Uterus (tissue), 4 donors: ENCODE measurements around the gene KSR2. TPM values are rescaled to one million over a fixed set of nuclear protein-coding genes. Genes with fewer than 3 reads are reported as not detected.

Experiments used
- DNase-seq, 2 donors: peaks; one replicate each; pipeline ENCODE4 v3.0.0-alpha.2; 2019 to 2020
- H3K27ac ChIP-seq, 2 donors: fragments of 200-600 bp; sonication (generic); 1 replicate in 1 of 2; 2 replicates in 1 of 2; pipeline ENCODE4 v1.5.1; 2016 to 2018
- H3K27me3 ChIP-seq, 2 donors: fragments of 200-600 bp; sonication (generic); one replicate each; pipeline ENCODE4 v1.5.1; 2018 to 2019; ENCODE audit warnings: control low read depth in 1 of 2
- H3K36me3 ChIP-seq, 2 donors: fragments of 200-600 bp; sonication (generic); one replicate each; pipeline ENCODE4 v1.5.1; 2019; ENCODE audit warnings: control low read depth in 1 of 2
- H3K4me1 ChIP-seq, 2 donors: fragments of 200-600 bp; sonication (generic); one replicate each; pipeline ENCODE4 v1.5.1; 2018 to 2019; ENCODE audit warnings: control low read depth in 1 of 2
- H3K4me3 ChIP-seq, 2 donors: fragments of 200-600 bp; sonication (generic); 1 replicate in 1 of 2; 2 replicates in 1 of 2; pipeline ENCODE4 v1.5.1; 2018 to 2019; ENCODE audit warnings: mild to moderate bottlenecking in 1 of 2
- H3K9me3 ChIP-seq, 2 donors: fragments of 200-600 bp; sonication (generic); one replicate each; pipeline ENCODE4 v1.5.1; 2019; ENCODE audit warnings: control low read depth in 1 of 2
- POLR2A ChIP-seq, 2 donors: fragments of 450-650 bp; IDR thresholded peaks; one replicate each; pipeline ENCODE4 v1.6.1; 2016; ENCODE audit warnings: antibody characterized with exemption in 2 of 2, mild to moderate bottlenecking in 1 of 2, moderate library complexity in 1 of 2
- intact Hi-C: fragments of 100-400 bp; cut with DNase I; formaldehyde crosslinking; loops from one replicate; pipeline ENCODE4 v1.15.1; 2023; ENCODE audit warnings: low total_unique reads
- total RNA-seq, 4 donors: library from RNA; depleted of rRNA in 3 of 4; stranded (reverse); fragments of >200 nt in 3 of 4; gene quantifications; one replicate each; pipeline versions ENCODE4 v1.1.0 to v1.2.4, GENCODE V29; 2014 to 2023
- TF ChIP-seq, protein P1 (sequence below), 4 experiments: fragments of 200-600 bp in 2 of 4; fragments of 450-650 bp in 2 of 4; sonication (generic) in 2 of 4; IDR thresholded peaks; one replicate each; pipeline ENCODE4 v1.5.1; 2016 to 2019; ENCODE audit warnings: antibody characterized with exemption in 4 of 4, mild to moderate bottlenecking in 2 of 4, moderate library complexity in 1 of 4
- donor health status: DM: yes; HTN: yes; CAD: no.

The KSR2 gene
- total RNA-seq, 4 donors from 2014 or later: 0.03 to 0.28 TPM; not detected in 2

DNA sequence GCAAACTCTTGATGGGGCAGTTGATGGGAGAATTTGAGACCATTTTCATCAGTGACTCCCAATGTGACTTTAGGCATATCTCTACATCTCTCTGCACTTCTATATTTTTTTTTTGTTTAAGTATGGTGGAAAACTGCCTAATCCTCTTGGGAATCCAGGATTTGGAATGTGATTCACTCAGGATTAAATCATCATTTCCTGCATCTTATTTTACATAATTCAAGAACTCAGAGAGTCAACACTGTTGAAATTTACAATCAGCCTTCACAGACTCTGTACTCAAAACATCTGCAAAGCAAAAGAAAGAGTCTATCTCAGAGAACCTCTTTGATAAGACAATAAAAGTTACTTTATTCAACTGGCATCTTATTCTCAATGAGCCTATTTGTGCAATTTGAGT lies 346.7 kb downstream of the KSR2 start:
- Histone ChIP-seq H3K36me3 (no peaks in the 10 kb centered on the region), H3K9me3 (no peaks in the 10 kb centered on the region), H3K27me3 (no peaks in the 10 kb centered on the region), H3K27ac (no peak overlapping the region), H3K4me3 (no peak overlapping the region), H3K4me1 (no peaks in the 10 kb centered on the region)
- no peak for DNase-seq
- no peak for TF ChIP-seq POLR2A (IDR thresholded peaks at IDR 0.05)
- TF ChIP-seq, protein P1, sequence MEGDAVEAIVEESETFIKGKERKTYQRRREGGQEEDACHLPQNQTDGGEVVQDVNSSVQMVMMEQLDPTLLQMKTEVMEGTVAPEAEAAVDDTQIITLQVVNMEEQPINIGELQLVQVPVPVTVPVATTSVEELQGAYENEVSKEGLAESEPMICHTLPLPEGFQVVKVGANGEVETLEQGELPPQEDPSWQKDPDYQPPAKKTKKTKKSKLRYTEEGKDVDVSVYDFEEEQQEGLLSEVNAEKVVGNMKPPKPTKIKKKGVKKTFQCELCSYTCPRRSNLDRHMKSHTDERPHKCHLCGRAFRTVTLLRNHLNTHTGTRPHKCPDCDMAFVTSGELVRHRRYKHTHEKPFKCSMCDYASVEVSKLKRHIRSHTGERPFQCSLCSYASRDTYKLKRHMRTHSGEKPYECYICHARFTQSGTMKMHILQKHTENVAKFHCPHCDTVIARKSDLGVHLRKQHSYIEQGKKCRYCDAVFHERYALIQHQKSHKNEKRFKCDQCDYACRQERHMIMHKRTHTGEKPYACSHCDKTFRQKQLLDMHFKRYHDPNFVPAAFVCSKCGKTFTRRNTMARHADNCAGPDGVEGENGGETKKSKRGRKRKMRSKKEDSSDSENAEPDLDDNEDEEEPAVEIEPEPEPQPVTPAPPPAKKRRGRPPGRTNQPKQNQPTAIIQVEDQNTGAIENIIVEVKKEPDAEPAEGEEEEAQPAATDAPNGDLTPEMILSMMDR (IDR thresholded peaks at IDR 0.05): no peak
- intact Hi-C loops: no loop called here

DNA sequence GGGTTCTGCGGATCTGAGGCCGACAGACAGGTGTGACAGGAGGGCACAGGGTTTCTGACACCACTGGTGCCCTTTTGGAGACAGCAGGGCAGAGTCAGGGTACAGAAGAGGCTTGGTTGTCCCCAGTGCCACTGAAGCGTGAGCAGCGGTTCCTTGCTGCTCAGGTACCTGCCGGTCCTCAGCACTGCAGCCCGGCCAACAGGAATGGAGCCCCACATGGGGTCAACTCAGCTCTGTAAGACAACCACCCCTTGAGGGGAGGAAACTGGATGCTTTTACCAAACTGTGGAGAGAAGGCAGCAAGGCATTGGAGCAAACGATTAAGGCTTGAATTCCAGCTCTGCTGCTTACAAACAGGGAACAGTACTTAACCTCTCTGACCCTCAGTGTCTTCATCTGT lies 361.0 kb downstream of the KSR2 start:
- no peaks in the 10 kb centered on the region for H3K36me3 ChIP-seq
- no peak for DNase-seq

DNA sequence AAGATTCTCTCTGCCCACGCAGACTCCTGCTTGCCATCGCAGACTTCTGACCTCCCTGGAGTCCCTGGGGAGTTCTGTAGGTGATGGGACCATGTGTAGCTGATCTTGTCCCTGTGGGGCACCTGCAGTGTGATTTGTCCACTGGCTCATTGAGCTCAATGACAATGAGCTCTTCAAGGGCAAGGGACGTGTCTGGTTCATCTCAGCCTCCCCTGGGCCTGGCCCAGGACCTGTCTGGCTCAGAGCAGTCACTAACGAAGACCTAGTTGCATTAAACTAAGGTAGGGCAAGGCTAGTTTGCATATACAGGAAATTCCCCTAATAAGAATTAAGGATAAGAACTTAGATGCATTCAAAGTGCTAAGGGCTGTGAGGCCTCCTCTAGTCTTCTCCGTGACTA lies 361.8 kb downstream of the KSR2 start:
- no peaks in the 10 kb centered on the region for H3K9me3 ChIP-seq
- TF ChIP-seq, protein P1 (IDR thresholded peaks at IDR 0.05): no peak
- no peak for TF ChIP-seq POLR2A (IDR thresholded peaks at IDR 0.05)
- H3K36me3 ChIP-seq: no peaks in the 10 kb centered on the region
- intact Hi-C loops: no loop called here
- no peaks in the 10 kb centered on the region for H3K4me1 ChIP-seq
- H3K27me3 ChIP-seq: no peaks in the 10 kb centered on the region
- H3K27ac ChIP-seq: no peak overlapping the region
- DNase-seq: no peak
- H3K4me3 ChIP-seq: no peak overlapping the region

More for the DNA sequence above, 361.0 kb downstream of the KSR2 start:
- intact Hi-C loops: no loop called here
- Histone ChIP-seq H3K27me3 (no peaks in the 10 kb centered on the region), H3K9me3 (no peaks in the 10 kb centered on the region), H3K27ac (no peak overlapping the region), H3K4me3 (no peak overlapping the region), H3K4me1 (no peaks in the 10 kb centered on the region)
- TF ChIP-seq, protein P1 (IDR thresholded peaks at IDR 0.05): no peak
- TF ChIP-seq POLR2A (IDR thresholded peaks at IDR 0.05): no peak

DNA sequence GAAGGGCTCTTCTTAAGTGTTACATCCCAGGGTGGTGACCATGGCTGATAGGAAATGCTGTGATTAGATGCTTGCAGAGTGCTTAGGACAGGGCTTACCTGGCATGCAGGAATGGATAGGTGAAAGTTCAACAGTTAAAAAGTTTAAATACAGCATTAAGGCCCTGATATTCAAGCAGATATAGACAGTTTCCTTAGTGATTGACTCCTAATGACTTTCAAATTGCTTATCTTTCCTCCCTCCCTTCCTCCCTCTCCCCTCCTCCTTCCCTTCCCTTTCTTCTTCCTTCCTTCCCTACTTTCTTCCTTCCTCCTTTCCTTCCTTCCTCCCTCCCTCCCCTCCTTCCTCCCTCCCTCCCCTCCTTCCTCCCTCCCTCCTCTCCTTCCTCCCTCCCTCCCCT lies 362.8 kb downstream of the KSR2 start:
- Histone ChIP-seq H3K4me1 (no peaks in the 10 kb centered on the region), H3K27me3 (no peaks in the 10 kb centered on the region), H3K36me3 (no peaks in the 10 kb centered on the region), H3K9me3 (no peaks in the 10 kb centered on the region), H3K27ac (no peak overlapping the region), H3K4me3 (no peak overlapping the region)
- TF ChIP-seq, protein P1 (IDR thresholded peaks at IDR 0.05): no peak
- no peak for TF ChIP-seq POLR2A (IDR thresholded peaks at IDR 0.05)
- no peak for DNase-seq
- intact Hi-C loops: no loop called here

DNA sequence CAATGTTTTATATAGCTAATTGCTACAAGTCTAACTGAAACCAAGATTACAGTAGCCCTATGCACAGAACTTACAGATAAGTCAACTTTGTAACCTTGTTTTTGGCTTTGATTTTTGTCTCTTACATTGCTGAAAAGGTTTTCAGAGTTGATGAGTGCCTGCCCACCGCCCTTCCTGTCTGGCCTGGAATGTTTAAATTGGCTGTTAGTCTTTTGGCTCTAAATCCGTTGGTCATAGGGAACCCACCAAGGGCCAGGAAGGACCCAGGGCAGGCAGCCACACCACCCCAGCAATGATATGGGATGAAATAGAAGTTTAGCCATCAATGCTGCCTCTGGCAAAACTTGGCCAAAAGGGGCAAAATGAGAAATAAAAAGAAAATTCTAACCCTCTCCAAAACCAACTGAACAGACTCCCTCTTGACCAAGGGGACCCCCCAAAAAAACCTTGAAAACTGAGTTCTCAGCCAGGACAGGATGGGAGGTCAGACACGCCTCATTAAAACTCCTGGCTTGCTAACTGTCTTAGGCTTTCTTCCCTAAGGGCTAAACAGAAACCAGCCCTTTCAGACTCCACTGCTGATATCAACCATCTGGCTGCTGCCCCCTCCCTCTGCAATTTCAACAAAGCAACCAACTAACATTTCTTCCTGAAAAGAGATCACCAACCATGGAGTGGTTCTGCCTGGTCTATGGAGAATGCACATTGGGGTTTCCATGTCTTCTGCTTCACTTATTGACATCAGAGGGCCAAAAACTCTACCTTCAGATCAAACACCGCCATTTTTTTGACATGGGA lies 365.3 kb downstream of the KSR2 start:
- Histone ChIP-seq H3K4me3 (no peak overlapping the region), H3K9me3 (no peaks in the 10 kb centered on the region), H3K4me1 (no peaks in the 10 kb centered on the region), H3K27ac (no peak overlapping the region), H3K27me3 (no peaks in the 10 kb centered on the region), H3K36me3 (no peaks in the 10 kb centered on the region)
- TF ChIP-seq POLR2A (IDR thresholded peaks at IDR 0.05): no peak
- TF ChIP-seq, protein P1 (IDR thresholded peaks at IDR 0.05): no peak
- DNase-seq: no peak
- intact Hi-C loops: no loop called here
